Gastroesophageal sphincter (tissue), 3 donors: ENCODE data around the gene TYW1.

Source experiments
- EP300 ChIP-seq: sonication (generic); formaldehyde crosslinking; IDR thresholded peaks from one replicate; pipeline ENCODE4 v1.6.1; 2017; ENCODE audit warnings: antibody characterized with exemption, mild to moderate bottlenecking
- POLR2A ChIP-seq, 2 donors: fragments of 450-650 bp; IDR thresholded peaks; one replicate each; pipeline ENCODE4 v1.6.1; 2017; ENCODE audit warnings: antibody characterized with exemption in 2 of 2, mild to moderate bottlenecking in 2 of 2, moderate library complexity in 1 of 2
- POLR2AphosphoS5 ChIP-seq: sonication (generic); formaldehyde crosslinking; IDR thresholded peaks from one replicate; pipeline ENCODE4 v1.6.1; 2017; ENCODE audit warnings: antibody characterized with exemption
- TF ChIP-seq, protein P1 (sequence below), 4 experiments: fragments of 200-600 bp in 2 of 4; fragments of 450-650 bp in 2 of 4; sonication (generic) in 1 of 4; IDR thresholded peaks; one replicate each; pipeline ENCODE4 v1.5.1; 2017 to 2019; ENCODE audit warnings: antibody characterized with exemption in 4 of 4, mild to moderate bottlenecking in 2 of 4, moderate library complexity in 2 of 4

DNA sequence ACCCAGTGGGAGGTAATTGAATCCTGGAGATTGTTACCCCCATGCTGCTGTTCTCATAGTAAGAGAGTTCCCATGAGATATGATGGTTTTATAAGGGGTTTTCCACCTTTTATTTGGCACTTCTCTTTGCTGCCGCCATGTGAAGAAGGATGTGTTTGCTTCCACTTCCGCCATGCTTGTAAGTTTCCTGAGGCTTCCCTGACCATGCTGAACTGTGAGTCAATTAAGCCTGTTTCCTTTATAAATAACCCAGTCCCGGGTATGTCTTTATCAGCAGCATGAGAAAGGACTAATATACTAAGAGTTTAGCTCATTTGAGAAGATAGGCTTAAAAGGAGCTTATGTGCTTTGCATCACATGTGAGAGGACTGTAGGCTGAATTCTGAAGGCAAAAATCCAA is 46.3 kb upstream of the TYW1 start:
- TF ChIP-seq POLR2A (IDR thresholded peaks at IDR 0.05), result no peak
- TF ChIP-seq, protein P1, sequence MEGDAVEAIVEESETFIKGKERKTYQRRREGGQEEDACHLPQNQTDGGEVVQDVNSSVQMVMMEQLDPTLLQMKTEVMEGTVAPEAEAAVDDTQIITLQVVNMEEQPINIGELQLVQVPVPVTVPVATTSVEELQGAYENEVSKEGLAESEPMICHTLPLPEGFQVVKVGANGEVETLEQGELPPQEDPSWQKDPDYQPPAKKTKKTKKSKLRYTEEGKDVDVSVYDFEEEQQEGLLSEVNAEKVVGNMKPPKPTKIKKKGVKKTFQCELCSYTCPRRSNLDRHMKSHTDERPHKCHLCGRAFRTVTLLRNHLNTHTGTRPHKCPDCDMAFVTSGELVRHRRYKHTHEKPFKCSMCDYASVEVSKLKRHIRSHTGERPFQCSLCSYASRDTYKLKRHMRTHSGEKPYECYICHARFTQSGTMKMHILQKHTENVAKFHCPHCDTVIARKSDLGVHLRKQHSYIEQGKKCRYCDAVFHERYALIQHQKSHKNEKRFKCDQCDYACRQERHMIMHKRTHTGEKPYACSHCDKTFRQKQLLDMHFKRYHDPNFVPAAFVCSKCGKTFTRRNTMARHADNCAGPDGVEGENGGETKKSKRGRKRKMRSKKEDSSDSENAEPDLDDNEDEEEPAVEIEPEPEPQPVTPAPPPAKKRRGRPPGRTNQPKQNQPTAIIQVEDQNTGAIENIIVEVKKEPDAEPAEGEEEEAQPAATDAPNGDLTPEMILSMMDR (IDR thresholded peaks at IDR 0.05), result no peak
- no peak for TF ChIP-seq EP300
- no peak for TF ChIP-seq POLR2AphosphoS5
